NT2/D1 (cell line): ENCODE data around the gene EPHA6.

Source experiments
- SUZ12 ChIP-seq: IDR thresholded peaks from 2 replicates; pipeline ENCODE4 v1.6.1; 2011; ENCODE audit not compliant: insufficient read length, insufficient read depth; ENCODE audit errors: extremely low read depth
- YY1 ChIP-seq: IDR thresholded peaks from 2 replicates; pipeline ENCODE4 v1.6.1; 2011; ENCODE audit not compliant: insufficient read length, insufficient read depth
- ZNF274 ChIP-seq: IDR thresholded peaks from 2 replicates; pipeline ENCODE4 v1.6.1; 2011; ENCODE audit warnings: mild to moderate bottlenecking, low read depth, low read length

GRCh38 chr3:97699889-97700288 is 885.5 kb downstream of the EPHA6 start:
- TF ChIP-seq YY1: no peak
- TF ChIP-seq ZNF274: no peak
- no peak for TF ChIP-seq SUZ12
